NCI-H510A (cell line): ENCODE results near the gene PHKA2.

Experiments used
- DNase-seq: peaks from one replicate; lab custom pipeline; 2025; lab: John Stamatoyannopoulos, UW

Gene PHKA2

DNA sequence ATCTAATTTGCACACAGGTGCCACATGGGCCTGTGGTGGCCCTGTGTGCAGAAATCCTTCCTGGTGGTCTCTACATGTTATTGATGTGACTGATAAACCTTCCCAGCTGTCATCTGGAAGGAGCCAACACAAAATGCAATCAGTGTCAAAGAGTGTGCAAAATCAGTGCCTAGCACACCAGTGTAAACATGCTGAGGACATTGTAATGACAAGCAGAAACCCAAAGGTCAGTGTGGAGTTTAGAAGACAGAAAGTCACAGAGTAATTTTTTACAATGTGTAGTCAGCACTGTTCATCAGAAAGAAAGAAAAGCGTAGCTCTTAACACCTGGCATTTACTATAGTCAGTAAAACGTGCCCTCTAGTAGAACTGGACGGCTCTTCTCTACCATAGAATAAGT lies 50.3 kb downstream of the PHKA2 start:
- no peak for DNase-seq

DNA sequence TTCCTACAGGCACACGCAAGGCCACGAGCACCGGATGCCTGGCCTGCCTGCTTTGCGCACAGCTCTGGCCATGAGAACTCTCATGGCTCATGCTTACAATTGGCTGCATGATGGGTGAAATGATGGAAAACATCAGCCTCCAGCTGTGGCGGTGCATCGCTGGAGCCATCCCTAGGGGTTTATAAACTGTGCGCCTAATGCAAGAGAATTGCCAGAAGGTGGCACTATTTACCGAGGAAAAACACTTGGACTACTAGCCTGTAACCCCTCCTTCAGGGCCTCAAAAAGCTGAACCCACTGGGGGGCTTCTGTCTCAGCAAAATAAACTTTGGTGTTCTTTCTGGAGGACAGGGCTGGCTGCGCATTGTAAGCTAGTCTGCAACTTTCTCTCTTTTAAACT lies 51.9 kb downstream of the PHKA2 start:
- DNase-seq = no peak

DNA sequence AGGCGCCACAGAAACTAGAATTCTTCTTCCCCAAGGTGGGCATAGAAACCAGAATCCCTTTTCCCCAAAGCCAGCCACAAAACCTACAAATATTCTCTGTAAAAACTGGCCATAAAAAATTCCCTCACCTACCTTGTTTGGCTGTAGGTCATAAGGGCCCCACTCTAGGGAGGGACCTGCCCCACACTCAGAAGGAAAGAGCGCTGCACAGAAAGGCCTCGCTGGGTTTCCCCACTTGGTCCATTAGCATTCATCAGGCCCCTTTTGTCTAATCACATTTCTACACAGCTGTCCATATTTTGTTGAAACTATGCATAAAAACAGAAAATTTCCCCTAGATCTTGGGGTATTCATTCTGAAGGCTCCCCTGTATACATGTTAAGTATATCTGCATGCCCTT lies 54.1 kb downstream of the PHKA2 start:
- no peak for DNase-seq

DNA sequence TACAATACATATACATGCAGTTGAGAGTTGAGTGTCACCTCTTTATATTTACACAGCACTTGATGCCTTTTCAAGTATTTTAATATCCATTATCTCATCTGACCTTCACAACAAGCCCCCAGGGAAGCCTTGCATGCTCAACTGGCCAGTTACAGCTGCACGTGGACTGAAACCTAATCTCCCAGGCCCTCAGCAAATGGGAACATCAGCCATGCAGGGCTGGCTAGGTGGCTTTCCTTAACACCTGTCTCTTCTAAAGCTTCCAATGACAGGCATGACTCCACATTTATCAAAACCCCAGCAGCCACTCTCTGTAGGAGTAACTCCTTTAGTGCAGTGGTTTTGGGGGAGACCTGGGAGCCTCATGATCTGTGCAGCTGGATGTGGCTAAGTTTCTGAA lies 56.4 kb downstream of the PHKA2 start:
- peak; percentile 71 for DNase-seq

DNA sequence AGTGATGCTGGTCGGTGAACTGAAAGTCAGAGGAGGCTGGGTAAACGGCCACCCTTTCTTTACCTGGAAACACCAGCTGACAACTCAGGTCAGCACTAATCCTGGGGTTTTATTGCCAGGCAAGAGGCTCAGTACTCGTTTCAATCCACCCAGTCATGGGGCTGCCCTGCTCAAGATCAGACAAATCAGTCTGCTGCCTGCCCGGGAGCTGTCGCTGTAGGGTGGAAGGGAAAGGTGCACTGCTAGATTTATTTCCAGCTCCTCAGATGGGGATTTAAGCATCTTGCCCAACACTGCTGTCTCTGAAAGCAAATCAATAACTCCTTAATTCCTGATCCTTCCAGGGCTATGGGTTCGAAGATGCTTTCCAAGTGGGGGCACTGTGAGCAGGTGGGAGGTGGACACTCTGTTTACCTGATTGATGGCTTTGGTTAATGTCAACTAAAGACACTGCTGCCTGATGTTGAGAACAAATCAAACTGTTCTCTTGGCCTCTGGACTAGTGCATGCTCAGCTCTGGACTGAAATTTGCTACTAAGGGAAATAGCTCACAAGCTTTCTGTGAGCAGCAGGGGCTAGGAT lies 59.3 kb downstream of the PHKA2 start:
- DNase-seq = no peak

DNA sequence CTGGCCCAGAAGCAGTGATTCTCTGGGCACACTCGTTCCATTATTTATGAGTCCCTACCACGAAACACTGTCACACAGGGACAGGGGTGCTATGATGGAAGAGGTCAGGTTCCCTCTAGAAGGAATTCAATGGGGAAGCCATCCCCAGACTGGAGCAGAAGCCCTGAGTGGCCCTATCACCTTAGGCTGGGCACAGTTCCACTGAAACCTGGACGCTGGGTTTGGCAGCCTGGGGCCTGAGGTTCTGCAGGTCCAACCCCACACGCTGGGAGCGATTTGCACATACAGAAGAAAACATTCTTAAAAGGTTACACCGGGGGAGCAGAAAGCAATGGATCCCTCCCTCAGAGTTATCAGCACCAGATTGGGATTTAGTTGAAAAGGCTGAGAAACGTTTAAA lies 63.3 kb downstream of the PHKA2 start:
- no peak for DNase-seq

DNA sequence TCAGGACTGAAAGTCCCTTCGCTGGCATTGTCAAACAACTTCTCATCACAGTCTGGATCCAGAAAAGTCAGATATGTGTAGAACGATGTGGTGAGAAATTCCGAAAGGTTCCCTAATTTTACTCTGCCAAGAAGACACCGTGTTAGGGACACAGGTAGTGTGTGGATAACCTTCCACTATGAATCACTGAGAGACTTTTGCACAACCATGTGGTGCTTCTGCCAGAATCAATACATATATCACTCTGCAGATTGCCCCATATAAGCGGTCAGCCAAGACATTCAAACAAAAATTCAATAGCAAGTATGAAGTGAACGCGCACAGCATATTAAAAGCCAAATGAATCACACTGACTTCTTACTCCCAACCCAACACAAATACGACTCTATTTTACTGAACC lies 63.8 kb downstream of the PHKA2 start:
- DNase-seq = no peak

DNA sequence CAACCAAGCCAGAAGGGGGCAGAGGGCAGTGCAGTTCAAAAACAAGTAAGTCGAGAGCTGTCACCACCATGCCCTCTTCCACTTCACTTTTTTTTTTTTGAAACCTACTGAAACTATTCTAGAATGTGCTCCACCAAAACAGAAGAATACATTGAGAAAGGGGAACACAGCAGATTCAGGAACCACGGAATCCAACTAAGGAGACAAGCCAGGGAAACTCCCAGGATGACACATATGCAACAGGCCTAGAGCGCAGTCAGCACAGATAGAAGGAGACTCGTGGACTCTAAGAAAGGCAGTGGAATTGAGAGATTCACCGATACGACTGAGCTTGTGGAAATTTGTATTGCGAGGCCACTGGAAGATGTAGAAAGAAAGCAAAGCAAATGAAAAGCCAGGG lies 66.1 kb downstream of the PHKA2 start:
- no peak for DNase-seq

DNA sequence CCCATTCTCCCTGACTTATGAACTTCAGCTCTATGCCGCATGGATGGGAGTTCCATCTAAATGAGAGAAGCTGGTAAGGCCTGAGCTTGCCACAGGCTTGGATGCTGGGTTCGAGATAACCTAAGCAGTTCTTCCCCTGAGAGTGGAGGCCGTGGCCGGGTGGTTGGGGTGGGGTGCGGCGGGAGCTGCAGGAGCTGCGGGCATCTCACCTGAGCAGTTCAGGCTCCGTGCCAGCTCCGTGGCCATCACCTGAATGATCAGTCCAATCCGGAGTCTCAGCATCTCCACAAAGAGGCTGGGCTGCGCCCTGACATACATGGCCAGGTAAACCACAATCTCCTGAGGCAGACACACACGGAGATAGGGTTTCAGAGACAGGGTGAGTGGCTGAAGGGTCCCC lies 77.6 kb downstream of the PHKA2 start:
- no peak for DNase-seq

DNA sequence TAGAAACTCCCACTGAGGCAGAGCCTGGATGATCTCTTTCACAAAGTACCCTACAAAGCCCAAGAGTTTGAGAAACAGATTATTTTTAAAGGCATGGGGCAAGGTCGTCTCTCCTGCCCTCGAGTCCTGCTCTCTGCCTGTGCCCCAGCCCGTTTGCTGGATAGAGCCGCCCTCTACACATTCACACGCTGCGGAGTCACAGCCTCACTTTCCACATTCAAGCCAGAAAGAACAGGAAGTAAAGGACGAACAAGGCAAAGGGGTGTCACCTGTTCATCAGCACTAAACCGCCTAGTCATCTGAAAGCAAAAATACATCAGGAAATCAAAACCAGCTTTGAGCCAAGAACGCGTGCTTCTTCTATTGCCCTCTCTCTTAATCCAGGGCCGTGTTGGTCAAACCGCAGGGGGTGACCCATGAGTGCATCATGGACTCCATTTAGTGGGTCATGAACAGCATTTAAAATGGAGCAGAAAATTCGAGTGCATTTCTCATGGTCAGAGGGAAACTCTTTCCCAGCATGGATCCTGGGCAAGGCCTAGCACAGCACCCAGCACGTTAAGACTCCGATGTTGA lies 83.4 kb downstream of the PHKA2 start:
- DNase-seq = no peak

DNA sequence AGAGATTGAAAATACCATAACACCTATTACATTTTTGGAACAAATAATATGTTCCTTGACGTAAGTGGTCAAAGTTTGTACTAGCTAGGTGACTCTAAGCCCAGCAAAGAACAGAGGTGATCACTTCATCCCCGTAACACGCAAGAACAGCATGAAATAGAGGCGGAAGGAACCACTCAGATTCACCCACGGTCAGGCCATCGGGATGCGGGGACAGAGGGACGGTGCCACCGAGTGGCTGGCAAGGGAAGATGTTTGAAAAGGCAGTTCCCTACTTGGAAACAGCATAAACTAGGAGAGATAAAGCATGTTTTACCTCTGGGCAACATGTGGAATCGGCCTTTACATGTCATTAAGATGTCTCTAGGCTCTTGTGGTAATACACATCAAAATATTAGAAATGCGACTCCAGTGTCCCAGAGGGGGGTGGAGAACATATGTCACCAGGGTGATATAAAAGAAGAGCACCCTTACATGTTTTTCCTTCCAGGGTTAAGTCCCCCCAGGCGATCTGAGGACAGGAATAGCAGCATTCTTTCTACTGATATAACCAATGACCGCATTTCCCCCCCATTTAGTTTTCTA lies 84.0 kb downstream of the PHKA2 start:
- DNase-seq = no peak

DNA sequence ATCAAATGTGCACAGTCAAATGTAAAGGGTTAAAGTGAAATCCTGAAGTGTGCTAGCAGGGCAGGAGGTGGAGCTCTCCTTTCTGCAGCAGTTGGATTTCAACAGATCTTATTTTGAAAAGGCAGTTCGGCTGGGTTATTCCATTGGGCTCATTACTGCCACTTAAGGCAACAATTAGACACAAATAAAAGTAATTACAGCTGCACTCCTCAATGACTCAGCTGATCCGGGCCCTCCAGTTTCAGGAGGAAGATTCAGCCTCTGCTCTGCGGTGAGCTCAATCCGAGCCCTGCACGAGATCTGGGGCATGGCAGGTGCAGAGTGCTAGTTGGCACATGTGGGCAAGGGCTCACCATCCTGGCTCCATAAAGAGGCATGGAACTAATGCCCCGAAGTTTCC lies 85.4 kb downstream of the PHKA2 start:
- DNase-seq = no peak

DNA sequence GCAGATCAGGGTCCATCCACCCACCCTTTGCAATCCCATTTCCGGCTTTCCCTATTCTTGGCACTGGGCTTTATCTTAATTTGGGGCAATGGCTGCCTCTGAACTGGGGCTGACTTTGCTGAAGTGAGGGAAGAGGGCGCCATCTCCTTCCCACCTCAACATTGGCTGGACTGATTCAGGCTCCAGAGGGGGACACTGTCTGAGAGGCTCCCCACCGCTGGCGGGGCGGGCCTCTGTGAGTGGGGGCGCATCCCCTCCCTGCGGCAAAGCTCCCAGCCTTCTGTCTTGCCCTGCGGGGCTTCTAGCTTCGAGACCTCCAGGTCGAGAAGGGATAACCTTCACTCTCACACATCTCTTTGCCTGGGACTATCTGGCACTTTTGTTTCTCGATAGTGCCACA lies 85.8 kb downstream of the PHKA2 start:
- DNase-seq = no peak

DNA sequence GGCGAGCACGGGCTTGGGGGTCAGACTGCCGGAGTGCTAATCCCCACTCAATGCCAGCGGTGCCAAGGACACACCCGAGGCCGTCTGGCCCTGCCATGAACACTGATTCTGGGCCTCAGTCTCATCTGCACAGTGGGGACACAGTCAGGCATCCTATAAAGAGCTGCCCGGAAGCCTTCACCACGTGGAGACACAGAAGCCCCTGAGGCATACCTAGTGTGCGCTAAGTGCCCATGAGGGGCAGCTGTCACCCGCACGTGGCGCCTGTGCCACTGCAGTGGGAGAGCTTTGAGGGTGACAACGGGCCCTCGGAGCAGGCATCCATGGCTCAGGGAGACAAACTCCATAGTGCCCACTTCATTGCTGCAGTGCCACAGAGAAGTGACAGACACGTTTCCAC lies 86.3 kb downstream of the PHKA2 start:
- no peak for DNase-seq

DNA sequence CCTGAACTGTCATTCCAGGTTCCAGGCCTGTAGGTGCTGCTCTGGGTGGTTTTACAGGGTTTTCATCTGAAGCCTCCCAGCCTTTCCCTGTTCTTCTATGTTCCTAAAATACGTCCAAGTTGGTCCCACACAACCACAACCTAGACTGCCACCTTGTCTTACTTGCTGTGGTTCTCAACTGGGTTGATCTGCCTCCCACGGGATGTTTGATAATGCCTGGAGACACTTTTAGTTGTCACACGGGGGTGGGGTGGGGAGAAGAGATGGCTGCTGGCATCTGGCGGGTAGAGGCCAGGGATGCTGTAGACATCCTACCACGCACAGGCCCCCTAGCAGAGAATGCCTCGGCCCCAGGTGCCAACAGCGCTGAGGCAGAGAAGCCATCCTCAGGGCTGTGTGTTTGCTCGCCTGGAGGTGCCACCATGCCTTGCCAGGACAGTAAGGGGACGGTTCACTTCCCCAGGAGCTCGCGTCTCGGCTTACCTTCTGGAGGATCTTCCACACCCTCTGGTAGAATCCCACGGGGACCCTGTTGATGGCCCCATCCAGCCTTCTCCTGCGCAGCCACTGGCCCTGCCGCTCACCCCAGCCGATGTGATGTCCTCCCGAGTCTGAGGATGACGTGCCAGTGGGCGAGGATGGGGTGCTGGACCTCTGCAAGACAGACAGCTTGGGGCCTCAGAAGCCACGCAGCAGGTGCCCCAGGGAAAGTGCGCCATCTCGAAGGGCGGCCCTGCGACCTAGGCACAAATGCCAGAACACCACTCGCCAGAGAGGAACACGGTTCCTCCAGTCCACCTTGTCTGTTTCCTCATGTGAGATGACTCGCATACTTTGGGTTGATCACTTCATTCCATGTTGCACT lies 87.0 kb downstream of the PHKA2 start:
- no peak for DNase-seq

DNA sequence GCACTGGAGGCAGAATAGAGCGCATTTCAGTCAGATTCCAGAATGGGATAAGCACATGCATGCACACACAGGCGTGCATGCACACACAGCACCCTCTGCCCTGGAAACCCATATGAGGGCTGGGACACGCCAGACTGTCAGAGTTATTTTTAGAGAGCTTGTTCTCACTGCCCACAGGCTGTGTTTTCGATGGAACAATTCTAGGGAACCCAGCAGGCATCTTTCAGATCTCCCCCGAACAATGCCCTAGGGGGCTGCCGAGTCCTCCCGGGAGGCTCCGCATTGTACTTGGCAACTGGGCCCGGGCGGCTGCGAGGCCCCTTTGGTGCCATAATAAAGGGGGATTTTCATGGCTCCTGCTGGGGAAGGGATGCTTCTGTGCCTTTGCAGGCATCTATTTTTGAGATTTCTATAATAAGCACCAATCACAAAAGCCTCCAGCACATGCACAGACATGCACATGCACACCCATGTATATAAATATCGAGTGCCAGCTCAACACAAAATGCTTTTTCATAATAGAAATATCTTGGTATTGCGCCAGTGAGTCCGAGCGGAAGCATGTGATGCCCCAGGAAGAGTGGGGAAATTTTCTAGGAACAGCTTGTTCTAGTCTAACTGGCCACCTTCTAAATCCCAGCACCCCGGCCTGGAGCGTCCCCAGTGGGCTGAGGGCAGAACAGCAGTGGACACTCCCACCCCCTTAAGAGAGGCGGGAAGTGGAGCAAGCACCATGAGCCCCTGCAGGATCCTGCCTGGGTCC lies 88.5 kb downstream of the PHKA2 start:
- no peak for DNase-seq

DNA sequence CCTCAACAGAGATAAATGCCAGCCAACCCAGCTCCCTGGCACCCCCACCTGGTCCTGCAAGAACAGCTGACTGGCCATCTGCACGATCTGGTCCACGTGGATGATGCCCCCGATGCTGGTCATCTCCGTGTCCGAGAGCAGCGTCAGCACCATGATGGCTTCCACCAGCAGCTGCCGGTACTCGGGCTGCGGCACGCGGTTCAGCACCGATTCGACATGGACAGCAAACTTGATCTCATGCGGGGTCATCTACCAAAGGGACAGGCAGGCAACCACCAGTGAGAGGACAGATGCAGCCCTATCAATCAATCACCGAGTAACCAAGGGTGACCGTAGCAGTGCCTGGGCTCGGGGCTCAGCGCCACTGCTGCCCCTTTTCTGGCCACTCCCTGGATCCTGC lies 89.8 kb downstream of the PHKA2 start:
- no peak for DNase-seq

DNA sequence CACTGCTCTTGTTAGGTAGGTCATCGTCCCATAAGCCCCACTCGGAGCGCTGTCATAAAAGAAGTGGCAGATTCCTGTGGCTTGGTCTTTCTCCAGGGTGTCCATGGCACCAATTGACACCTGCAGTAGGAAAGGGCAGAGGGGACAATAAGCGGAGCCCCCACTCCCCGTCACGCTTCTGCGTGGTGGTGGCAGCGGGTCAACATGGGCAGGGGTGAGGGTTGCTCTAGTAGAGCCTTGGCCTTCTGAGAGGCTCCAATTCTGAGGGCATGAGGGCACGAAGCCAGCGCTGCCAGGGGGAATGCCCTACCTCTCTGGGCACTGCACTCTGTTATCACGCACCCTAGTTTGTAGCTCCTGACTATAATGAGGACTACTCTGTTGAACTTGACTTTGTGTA lies 90.4 kb downstream of the PHKA2 start:
- no peak for DNase-seq

DNA sequence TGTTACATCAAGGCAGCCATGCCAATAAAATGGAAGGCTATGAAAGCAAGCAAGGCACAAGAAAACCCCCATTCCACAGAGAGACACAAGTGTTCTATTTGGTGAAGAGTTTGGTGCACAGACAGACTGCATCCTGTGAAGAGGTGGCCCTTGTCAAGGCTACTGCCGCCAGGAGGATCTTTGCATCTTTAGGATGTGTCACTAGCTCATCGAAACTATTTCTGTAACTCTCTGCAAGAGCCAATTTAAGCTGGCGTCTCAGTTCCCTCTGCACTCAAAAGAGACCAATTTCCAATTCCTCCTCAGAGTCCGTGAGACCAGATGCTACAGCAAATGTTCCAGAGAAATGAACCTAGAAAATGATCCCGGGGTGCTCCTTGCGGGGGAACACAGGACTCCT lies 91.0 kb downstream of the PHKA2 start:
- no peak for DNase-seq

DNA sequence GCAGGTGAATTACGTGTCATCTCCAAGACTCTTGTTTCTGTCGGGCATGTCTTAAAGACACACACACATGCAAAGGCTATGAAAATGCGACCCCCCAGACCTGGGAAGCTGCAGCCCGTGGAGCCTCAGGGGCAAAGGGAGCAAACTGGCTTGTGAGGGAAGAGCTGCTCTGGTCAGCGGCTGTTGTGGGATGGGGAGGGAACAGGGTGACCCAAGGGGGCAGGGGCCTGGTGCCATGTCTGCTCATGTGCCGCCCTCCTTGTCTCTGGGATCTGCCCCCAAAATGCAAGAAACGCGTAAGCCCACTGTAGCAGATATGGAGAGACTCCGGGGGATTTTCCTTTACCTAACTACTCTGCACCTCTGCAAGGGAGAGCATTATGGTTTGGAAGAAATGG lies 92.4 kb downstream of the PHKA2 start:
- DNase-seq = no peak

DNA sequence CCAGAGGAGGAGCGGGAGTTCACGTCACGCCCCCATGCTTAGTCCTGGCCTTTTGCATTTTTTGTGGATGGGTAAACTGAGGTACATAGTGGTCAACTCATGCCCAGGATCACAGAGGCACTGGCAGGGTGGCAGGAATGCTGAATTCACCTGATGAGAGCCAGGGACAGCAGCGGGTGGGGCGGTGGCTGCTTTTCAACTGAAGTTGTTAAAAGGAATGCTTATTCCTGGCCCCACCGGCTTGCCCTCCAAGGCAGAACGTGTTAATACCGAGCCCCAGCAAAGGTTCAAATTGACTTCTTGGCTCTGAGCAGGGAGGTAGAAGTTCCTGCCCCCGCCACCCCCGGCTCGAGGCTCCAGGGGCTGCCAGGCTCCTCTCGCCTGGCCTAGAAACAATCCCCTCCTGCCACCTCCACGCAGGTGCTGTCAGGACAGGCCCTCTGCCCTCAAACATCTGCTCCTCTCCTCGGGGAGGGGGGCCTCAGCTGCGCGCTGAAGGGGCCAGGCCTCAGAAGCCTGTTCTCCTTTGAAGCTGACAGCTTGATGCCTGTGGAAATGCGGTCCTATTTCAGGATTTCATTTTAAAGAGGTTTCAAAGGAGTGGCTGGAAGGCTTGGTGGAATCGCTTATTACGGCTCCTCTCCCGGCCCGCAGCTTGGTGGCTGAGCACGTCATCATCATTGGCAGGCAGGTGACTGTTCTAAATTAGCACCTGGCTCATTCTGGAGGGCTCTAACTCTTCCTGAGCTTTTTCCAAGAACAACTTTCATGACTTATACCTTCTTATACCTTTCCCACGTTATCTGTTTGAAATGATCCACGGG lies 93.0 kb downstream of the PHKA2 start:
- peak; percentile 13 for DNase-seq

DNA sequence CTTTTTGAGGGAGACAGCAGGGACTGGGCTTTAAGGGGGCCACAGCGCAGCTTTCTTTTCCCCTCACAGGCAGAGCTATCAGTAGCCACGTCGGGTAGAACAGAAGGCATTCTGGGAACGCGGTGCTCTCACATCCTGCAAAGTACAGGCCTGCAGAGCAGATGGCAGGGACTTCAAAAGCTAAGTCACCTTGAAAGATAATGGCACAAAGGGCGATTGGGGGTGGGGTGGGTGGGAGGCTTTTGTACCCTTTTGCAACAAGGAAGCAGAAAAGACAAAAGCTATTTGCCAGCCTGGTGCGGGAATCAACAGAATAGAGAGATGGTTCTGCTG lies 93.9 kb downstream of the PHKA2 start:
- DNase-seq = no peak
